Raji (cell line): ENCODE data around the gene KRTAP5-3.
"Not testable (repeated sequence)": the region's sequence is repeated elsewhere in the genome, so short reads cannot be mapped to it uniquely, and the experiment has no call there.

Experiments
- POLR2A ChIP-seq: IDR thresholded peaks from 2 replicates; pipeline ENCODE4 v1.6.1; 2011; ENCODE audit warnings: low read depth, low read length, control low read depth; ENCODE audit not compliant: insufficient read depth

Gene KRTAP5-3

DNA sequence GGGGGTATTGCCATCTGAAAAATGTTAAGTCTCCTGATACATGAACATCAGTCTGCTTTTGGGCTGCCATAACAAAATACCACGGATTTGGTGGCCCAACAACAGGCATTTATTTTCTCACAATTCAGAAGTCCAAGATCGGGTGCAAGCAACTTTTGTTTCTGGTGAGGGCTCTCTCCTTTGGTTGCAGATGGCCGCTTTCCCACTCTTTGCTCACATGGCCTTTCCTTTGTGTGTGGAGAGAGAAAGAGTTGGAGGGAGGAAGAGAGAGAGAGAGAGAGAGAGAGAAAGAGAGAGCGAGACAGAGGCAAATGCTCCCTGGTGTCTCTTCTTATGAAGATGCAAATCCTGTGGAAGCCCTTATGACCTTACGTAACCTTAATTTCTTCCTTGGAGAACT lies 7.6 kb downstream of the KRTAP5-3 start:
- TF ChIP-seq POLR2A: no peak

DNA sequence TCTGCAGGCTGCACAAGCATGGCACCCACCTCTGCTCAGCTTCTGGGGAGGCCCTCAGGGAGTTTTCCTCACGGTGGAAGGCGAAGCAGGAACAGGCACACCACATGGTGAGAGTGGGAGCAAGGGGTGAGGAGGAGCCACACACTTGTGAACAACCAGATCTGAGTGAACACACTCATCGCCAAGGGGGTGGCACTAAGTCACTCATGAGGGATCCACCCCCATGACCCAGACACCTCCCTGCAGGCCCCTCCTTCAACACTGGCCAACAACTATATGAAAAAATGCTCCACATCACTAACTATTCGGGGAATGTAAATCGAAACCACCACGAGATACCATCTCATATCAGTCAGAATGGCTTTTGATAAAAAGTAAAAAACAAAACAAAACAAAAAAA lies 9.4 kb downstream of the KRTAP5-3 start:
- no peak for TF ChIP-seq POLR2A

DNA sequence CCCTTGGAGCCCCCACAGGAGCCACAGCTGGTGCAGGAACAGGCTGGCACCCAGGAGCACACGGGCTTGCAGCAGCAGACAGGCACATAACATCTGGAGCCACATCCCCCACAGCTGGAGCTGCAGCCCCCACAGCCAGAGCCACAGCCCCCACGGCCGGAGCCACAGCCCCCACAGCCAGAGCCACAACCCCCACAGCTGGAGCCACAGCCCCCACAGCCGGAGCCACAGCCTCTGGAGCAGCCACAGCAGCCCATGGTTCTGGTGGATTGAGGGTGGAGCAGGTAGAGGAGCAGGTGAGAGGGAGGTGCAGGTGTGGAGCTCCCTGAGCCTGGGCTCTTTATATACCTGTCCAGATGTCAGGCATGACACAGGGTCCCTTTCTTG lies 10.3 kb downstream of the KRTAP5-3 start, which contains the start of gene KRTAP5-2:
Gene KRTAP5-2, minus strand, starts transcription at position 301 of the 387 bp plus-strand sequence. Its CDS starts 44 bp downstream, at position 257.
- TF ChIP-seq POLR2A: no peak

- no peak for TF ChIP-seq POLR2A
Observed at GRCh38 chr11:1597331-1597993, 10.8 kb downstream of the KRTAP5-3 start.

DNA sequence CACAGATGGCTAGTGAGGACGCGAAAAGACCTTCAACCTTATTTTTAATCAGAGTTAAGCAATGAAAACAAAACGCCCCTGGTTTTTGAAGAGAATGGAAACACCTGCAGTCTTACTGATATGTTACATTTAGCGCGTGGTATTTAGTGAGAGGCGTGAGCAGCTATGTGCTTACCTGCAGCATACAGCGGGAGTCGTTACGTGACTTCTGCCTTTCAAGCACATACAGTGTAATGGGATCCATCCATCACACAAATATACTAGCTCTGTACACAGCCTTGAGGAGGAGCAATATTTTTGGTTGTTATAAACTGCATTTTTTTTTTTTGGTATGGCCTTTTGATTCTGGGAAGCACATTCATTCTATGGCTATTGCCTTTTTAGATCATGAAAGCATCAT lies 15.6 kb downstream of the KRTAP5-3 start:
- TF ChIP-seq POLR2A: no peak

DNA sequence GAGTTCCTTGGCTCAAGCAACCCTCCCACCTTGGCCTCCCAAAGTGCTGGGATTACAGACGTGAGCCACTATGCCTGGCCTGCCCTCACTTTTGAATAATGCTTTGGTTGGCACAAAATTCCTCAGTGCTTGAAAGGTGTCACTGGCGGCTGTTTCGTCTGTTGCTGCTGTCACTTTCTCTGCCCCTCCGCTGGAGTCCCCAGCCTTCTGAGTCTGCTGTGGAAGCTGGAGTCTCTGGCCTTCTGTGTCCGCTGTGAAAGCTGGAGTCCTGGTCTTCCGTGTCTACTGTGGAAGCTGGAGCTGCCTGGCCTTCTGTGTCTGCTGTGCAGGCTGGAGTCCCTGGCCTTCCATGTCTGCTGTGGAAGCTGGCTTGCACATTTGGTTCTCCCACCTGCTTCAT lies 18.3 kb downstream of the KRTAP5-3 start:
- TF ChIP-seq POLR2A: no peak

DNA sequence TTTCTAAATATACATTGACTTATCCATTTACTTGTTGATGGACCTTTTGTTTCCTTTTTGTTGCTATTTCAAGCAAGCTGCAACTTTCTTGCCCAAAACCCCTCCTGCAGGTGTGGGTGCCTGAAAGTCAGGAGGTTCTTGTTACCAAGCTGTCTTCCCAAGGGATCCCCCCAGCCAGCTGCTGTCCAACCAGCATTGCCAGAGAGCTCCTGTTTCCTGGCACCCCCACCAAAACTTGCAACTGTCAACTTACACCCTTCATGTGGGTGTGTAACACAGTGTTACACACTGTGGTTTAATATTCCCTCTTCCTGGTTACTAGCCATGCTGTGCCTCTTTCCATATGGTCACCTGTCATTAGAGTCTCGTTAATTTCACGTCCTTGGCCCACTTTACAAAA lies 21.6 kb downstream of the KRTAP5-3 start:
- no peak for TF ChIP-seq POLR2A

- TF ChIP-seq POLR2A: not testable (repeated sequence)
Observed at GRCh38 chr11:1584661-1585370, 23.4 kb downstream of the KRTAP5-3 start, which contains the start of gene KRTAP5-1. KRTAP5-1 (minus strand) TSS chr11:1585283; CDS start chr11:1585249, 34 bp downstream.

GRCh38 chr11:1581976-1582375 lies 26.3 kb downstream of the KRTAP5-3 start:
- TF ChIP-seq POLR2A: no peak

GRCh38 chr11:1576825-1577224 lies 31.4 kb downstream of the KRTAP5-3 start:
- TF ChIP-seq POLR2A: no peak

DNA sequence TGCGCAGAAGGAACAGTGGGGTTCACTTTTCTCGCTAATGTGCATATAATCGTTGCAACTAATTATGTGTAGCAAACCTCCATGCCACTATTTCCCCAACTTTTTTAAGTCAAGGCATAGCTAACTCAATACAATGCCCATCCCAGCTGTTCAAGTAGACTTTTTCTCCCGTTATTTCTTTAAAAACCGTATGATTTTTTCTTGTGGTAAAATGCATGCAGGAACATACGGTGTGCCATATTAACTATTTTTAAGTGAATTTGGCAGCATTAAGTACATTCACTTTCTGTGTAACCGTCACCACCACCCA lies 33.4 kb downstream of the KRTAP5-3 start:
- TF ChIP-seq POLR2A: no peak

DNA sequence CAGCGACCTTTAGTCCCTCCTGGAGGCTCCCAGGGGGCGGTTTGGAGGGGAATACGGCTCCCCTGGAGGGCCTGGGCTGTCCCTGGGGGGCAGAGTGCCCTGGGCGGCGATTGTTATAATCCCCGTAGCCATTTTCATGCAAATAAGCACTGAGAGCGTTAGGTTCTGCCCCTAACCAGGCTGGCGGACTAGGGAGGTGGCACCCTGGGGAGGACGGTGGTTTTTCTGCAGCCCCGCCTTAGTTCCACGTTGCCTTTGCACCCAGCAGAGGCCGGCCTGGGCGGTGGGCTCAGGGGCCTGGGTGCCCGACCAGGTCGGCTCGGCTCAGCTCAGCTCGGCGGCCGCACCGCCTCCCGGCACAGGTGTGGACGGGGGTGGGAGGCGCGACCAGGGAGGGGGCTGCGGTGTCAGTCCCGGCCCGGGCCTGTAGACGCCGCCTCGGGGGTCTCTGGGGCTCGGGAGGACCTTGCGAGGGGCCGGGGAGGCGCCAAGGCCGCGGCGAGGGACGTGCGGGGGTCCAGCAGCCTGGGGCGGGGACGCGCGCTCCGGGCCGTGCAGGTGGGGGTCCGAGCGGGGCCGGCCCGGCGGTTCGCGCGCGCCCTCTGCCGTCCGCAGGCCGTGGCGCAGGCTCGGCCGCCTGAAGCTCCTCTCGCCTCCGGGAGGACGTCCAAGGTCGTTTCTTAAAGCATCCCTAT lies 33.9 kb downstream of the KRTAP5-3 start:
- TF ChIP-seq POLR2A: no peak

DNA sequence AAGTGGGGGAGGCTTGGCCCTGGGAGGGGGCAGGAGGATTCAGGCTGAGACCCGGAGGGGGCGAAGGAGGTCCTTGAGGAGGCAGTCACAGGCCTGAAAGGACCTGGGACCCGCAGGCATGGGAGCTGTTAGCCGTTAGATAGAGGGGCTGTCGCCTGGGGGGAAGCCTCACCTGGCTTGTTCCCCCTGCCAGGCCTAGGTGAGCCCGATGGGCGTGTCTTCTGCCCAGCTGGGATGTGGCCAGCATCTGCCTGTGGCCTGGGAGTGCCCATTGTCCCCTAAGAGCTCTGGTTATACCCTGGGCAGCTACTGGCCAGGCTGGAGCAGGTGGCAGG lies 34.4 kb downstream of the KRTAP5-3 start:
- no peak for TF ChIP-seq POLR2A

GRCh38 chr11:1573077-1573902 lies 35.0 kb downstream of the KRTAP5-3 start:
- no peak for TF ChIP-seq POLR2A

DNA sequence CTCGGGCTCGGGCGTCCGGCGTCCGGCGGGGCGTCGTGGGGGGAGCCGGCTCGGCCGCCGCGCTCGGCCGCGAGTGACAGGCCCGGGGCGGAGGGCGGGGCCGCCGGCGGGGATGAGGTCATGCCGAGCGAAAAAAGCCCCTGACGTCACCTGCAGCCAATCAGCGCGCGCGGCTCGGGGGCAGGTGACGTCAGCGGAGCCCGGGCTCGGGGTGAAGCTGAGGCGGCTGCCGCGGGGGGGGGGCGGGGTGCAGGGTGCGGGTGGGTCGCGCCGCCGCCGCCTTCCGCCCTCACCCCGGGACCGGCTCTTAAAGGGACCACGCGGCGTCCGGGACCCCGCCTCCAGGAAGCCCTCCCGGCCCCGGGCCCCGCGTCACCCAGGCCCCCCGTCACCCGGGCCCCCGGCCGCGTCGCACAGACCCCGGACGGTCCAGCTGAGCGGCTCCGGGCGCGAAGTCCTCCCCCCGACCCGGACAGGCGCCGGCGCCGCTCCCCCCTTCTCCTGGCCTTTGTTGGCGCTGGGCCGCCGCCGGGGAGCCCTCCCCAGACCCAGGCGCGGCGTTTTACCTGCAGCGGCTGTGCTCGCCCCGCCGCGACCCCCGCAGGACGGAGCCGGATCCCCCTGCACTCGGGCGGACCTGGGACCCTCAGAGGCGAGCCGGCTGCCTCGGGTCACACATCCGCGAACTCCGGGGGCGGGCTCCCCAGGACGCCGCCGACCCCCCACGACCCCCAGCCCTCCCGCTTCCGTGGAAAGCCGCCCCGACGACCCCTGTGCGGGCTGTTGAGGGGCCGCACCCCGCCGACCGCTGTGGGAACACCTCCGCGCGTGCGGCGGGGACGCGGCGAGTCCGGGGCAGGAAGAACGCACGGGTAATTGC lies 35.8 kb downstream of the KRTAP5-3 start, which contains the start of gene DUSP8:
Gene DUSP8, minus strand, starts transcription at position 75 of the 880 bp plus-strand sequence. CDS start 6,445 bp downstream, outside the sequence.
- no peak for TF ChIP-seq POLR2A

- no peak for TF ChIP-seq POLR2A
Observed at GRCh38 chr11:1571760-1572196, 36.5 kb downstream of the KRTAP5-3 start.
